HG03025 (cell line): ENCODE results near the gene ZSWIM8.
"Not testable (repeated sequence)": the region's sequence is repeated elsewhere in the genome, so short reads cannot be mapped to it uniquely, and the experiment has no call there.

Source experiments
- ATAC-seq: cut with Tn5 transposase; IDR thresholded peaks from one replicate; pipeline ENCODE4 v1.9.1; 2021; ENCODE audit warnings: mild to moderate bottlenecking, moderate library complexity; ENCODE audit not compliant: unreplicated experiment, low FRiP score

ZSWIM8 gene

GRCh38 chr10:73814276-73814895 lies 29.0 kb downstream of the ZSWIM8 start:
- no peak for ATAC-seq

- ATAC-seq = no peak
Measured at GRCh38 chr10:73814896-73815718, 29.7 kb downstream of the ZSWIM8 start.

- no peak for ATAC-seq
Measured at GRCh38 chr10:73815719-73816030, 30.3 kb downstream of the ZSWIM8 start.

GRCh38 chr10:73816917-73817729 lies 31.7 kb downstream of the ZSWIM8 start:
- no peak for ATAC-seq

- no peak for ATAC-seq
Measured at GRCh38 chr10:73817826-73818225, 32.4 kb downstream of the ZSWIM8 start.

- no peak for ATAC-seq
Measured at GRCh38 chr10:73818402-73818801, 33.0 kb downstream of the ZSWIM8 start.

GRCh38 chr10:73819081-73819480 lies 33.7 kb downstream of the ZSWIM8 start:
- no peak for ATAC-seq

- ATAC-seq = no peak
Measured at GRCh38 chr10:73819513-73820093, 34.2 kb downstream of the ZSWIM8 start.

- no peak for ATAC-seq
Measured at GRCh38 chr10:73823391-73823790, 38.0 kb downstream of the ZSWIM8 start.

GRCh38 chr10:73824146-73824725 lies 38.8 kb downstream of the ZSWIM8 start:
- no peak for ATAC-seq

GRCh38 chr10:73827346-73828089 lies 42.1 kb downstream of the ZSWIM8 start:
- no peak for ATAC-seq

- no peak for ATAC-seq
Measured at GRCh38 chr10:73828161-73828560, 42.8 kb downstream of the ZSWIM8 start.

GRCh38 chr10:73829090-73829489 lies 43.7 kb downstream of the ZSWIM8 start:
- not testable (repeated sequence) for ATAC-seq

- no peak for ATAC-seq
Measured at GRCh38 chr10:73836427-73836980, 51.1 kb downstream of the ZSWIM8 start.

- ATAC-seq = no peak
Measured at GRCh38 chr10:73837072-73837471, 51.7 kb downstream of the ZSWIM8 start.

- no peak for ATAC-seq
Measured at GRCh38 chr10:73838008-73838567, 52.7 kb downstream of the ZSWIM8 start.

GRCh38 chr10:73838827-73839226 lies 53.4 kb downstream of the ZSWIM8 start:
- ATAC-seq = no peak

- ATAC-seq = no peak
Measured at GRCh38 chr10:73839276-73839966, 54.0 kb downstream of the ZSWIM8 start.

- ATAC-seq = no peak
Measured at GRCh38 chr10:73840056-73840402, 54.6 kb downstream of the ZSWIM8 start.
